ENCODE measurements around the gene TASP1. TPM values are rescaled to one million over a fixed set of nuclear protein-coding genes. Genes with fewer than 3 reads are reported as not detected.
A peak's percentile ranks its signal among the peaks of the same experiment; 100 is the strongest.

The TASP1 gene
- total RNA-seq, result 1 to 10 TPM; 6.9 to 9.7 (median 8.5) TPM
- polyA plus RNA-seq, result 2.7 TPM
- long read RNA-seq, donor 1, transcript TASP1-201 (14 exons, 2,352 nt), result major isoform, 7 of 13 reads
- long read RNA-seq, donor 1, partial matches to known transcripts, result 3 of 13 reads
- long read RNA-seq, donor 1, other reads (novel, unspliced or antisense), result 3 of 13 reads
- long read RNA-seq, donor 2, partial matches to known transcripts, result 0 of 1 reads
- long read RNA-seq, donor 2, other reads (novel, unspliced or antisense), result 0 of 1 reads
- long read RNA-seq, donor 3, transcript TASP1-201 (14 exons, 2,352 nt), result major isoform, 34 of 65 reads
- long read RNA-seq, donor 3, partial matches to known transcripts, result 17 of 65 reads
- long read RNA-seq, donor 3, other reads (novel, unspliced or antisense), result 14 of 65 reads
- long read RNA-seq, donor 4, transcript TASP1-201 (14 exons, 2,352 nt), result major isoform, 6 of 9 reads
- long read RNA-seq, donor 4, partial matches to known transcripts, result 2 of 9 reads
- long read RNA-seq, donor 4, other reads (novel, unspliced or antisense), result 1 of 9 reads

DNA sequence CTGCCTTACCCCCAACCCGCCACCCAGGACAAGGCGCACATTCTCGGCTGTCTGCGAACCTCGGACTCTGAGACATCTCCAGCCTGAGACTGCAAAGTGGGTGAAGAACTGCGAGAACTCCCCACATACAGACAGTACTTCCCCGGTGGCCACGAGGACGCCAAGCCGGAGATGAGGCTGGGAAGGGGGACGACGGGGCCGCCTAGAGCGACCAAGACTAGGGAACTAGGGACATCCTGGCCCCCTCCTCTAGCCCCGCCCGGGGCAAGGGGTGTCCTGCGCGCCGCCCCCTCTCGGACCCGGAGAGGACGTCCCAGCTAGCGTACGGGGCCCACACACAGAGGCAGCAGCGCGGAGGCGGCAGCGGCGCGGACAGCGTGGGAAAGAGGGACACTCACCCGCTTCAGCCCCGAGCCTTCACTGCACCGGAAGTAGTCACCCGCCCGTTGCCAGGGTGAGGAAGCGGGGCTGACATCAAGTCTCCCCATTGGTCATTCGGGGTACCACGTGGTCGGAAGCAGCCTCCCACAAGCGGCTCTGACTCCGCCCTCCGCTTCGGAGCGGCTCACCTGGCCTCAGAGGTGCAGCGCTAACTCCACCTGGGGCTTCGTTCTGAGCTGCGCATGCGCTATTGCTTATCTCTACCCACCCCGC is at the start of gene TASP1:
Gene TASP1 (minus strand): TSS at position 437 of the 654 bp plus-strand sequence. CDS start 8,854 bp downstream, outside the sequence.
- under 1% methylated on average over 50 of the region's 50 CpGs for WGBS
- no peaks in the 10 kb centered on the region for H3K9me3 ChIP-seq (ENCODE audit: control insufficient read depth, low read length)
- peak; percentile 96 to 98 (median 97) for DNase-seq
- ATAC-seq, result peak; percentile 100
- no peaks in the 10 kb centered on the region for H3K27me3 ChIP-seq (ENCODE audit: control insufficient read depth, insufficient read depth)
- peak within 1 kb of the TSS; percentile 22 for H3K27ac ChIP-seq (ENCODE audit: low read length)
- H3K4me3 ChIP-seq (ENCODE audit: low read length), result peak within 1 kb of the TSS; percentile 52
- intact Hi-C loops (cut with DNase I), result no loop called here
- no peaks in the 10 kb centered on the region for H3K4me1 ChIP-seq (ENCODE audit: control insufficient read depth, insufficient read depth, low read length)

- Histone ChIP-seq H3K4me3 (ENCODE audit: low read length) (no peak overlapping the region), H3K27me3 (ENCODE audit: control insufficient read depth, insufficient read depth) (no peaks in the 10 kb centered on the region), H3K4me1 (ENCODE audit: control insufficient read depth, insufficient read depth, low read length) (no peaks in the 10 kb centered on the region), H3K27ac (ENCODE audit: low read length) (no peak overlapping the region), H3K9me3 (ENCODE audit: control insufficient read depth, low read length) (no peaks in the 10 kb centered on the region)
- WGBS, result 65% methylated on average over 3 of the region's 3 CpGs
- intact Hi-C loops (cut with DNase I), result no loop called here
- ATAC-seq (no peak), DNase-seq (no peak)
Measured at GRCh38 chr20:13687815-13688214, 49.1 kb upstream of the TASP1 start.

GRCh38 chr20:13685623-13686022 is 46.9 kb upstream of the TASP1 start:
- WGBS, result 87% methylated on average over 2 of the region's 2 CpGs
- Histone ChIP-seq H3K27me3 (ENCODE audit: control insufficient read depth, insufficient read depth) (no peaks in the 10 kb centered on the region), H3K27ac (ENCODE audit: low read length) (no peak overlapping the region), H3K4me3 (ENCODE audit: low read length) (no peak overlapping the region), H3K4me1 (ENCODE audit: control insufficient read depth, insufficient read depth, low read length) (no peaks in the 10 kb centered on the region), H3K9me3 (ENCODE audit: control insufficient read depth, low read length) (no peaks in the 10 kb centered on the region)
- intact Hi-C loops (cut with DNase I), result no loop called here
- no peak for ATAC-seq
- DNase-seq, result no peak

DNA sequence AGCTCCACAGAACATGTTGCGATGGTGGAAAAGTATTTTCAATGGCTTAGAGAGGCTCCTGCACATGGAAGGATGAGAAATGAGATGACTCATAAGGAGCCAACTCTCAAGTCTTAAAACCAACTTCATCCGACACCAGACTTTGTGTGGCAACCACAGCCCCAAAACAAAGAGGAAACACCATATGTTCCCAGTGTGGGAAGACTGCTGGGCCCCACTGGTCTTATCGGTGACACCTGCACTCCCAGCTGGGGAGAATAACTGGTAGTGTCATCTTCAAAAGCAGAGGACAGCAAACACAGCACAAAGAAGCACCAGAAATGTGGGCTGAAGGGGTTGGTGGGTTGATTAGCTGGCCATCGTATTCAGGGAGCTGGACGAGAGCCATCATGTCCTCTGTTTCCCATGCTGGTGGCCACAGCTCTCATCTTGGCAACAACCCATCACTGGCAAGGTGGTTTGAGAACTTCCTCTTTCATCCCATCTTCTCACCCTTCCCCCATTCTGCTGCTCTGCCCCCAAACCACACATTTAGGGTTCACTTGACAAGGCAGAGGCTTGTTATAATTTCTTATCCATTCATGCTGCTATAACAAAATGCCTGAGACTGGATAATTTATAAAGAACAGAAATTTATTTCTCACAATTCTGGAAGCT is 46.0 kb upstream of the TASP1 start:
- Histone ChIP-seq H3K4me1 (ENCODE audit: control insufficient read depth, insufficient read depth, low read length) (no peaks in the 10 kb centered on the region), H3K4me3 (ENCODE audit: low read length) (no peak overlapping the region), H3K27ac (ENCODE audit: low read length) (no peak overlapping the region), H3K9me3 (ENCODE audit: control insufficient read depth, low read length) (no peaks in the 10 kb centered on the region), H3K27me3 (ENCODE audit: control insufficient read depth, insufficient read depth) (no peaks in the 10 kb centered on the region)
- 73% methylated on average over 5 of the region's 5 CpGs for WGBS
- DNase-seq (no peak), ATAC-seq (no peak)
- intact Hi-C loops (cut with DNase I), result no loop called here

DNA sequence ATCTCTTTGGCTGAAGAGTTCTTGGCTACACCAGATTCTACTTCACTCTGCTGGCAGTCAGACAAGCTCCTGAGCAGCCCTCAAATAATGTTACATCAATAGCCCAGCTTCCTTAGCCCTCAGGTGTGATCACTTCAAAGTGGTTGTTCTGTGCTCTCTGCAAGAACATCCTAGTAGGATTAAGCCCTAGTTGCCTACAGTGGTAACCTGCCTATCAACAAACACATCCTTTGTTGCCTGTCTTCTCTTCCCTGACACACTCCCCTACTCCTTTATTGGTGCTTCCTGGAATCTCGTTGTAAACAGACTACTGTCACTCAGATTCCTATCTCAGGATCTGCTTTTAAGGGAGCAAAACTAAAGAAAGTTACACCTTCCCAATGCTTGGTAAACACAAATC is 45.1 kb upstream of the TASP1 start:
- DNase-seq (no peak), ATAC-seq (no peak)
- intact Hi-C loops (cut with DNase I), result no loop called here
- Histone ChIP-seq H3K4me1 (ENCODE audit: control insufficient read depth, insufficient read depth, low read length) (no peaks in the 10 kb centered on the region), H3K9me3 (ENCODE audit: control insufficient read depth, low read length) (no peaks in the 10 kb centered on the region), H3K27ac (ENCODE audit: low read length) (no peak overlapping the region), H3K27me3 (ENCODE audit: control insufficient read depth, insufficient read depth) (no peaks in the 10 kb centered on the region), H3K4me3 (ENCODE audit: low read length) (no peak overlapping the region)
- WGBS, result 34% methylated on average over 1 of the region's 1 CpG

DNA sequence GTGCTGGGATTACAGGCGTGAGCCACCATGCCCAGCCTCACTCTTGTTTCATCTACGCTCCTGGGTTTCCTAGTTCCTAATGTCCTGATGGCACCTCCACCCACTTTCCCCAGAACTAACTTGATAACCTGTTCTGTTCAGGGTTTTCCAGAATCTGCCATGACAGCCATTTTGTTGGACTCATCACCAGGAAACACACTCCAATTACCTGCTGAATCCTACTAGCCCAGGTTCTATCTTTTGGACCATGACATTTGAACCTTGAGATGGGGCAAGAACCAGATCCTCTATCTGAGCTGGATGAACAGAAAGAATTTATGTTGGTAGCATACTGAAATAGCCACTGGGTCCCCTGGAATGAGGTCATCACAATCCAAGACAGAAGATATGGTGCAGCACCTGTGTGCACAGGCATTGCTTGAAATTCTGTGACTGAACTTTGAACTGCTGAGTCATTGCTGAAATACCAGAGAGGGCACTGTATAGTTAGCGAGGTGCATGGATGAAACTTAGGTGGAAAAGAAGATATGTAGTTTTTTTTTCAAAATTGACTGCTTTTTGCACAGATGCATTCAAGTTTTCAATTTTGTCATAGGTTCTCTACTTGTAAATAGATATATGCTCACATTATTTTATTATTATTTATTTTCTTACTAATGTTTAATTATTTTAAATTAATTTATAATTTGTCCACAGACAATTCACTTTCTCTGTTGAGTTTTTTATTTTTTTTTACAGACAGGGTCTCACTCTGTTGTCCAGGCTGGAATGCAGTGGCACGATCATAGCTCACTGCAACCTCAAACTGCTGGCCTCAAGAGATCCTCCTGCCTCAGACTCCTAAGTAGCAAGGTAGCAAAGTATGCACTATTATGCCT is 42.8 kb upstream of the TASP1 start:
- intact Hi-C loops (cut with DNase I), result no loop called here
- Histone ChIP-seq H3K4me3 (ENCODE audit: low read length) (no peak overlapping the region), H3K27ac (ENCODE audit: low read length) (no peak overlapping the region), H3K9me3 (ENCODE audit: control insufficient read depth, low read length) (no peaks in the 10 kb centered on the region), H3K4me1 (ENCODE audit: control insufficient read depth, insufficient read depth, low read length) (no peaks in the 10 kb centered on the region), H3K27me3 (ENCODE audit: control insufficient read depth, insufficient read depth) (no peaks in the 10 kb centered on the region)
- no peak for DNase-seq
- ATAC-seq, result no peak
- WGBS, result 91% methylated on average over 4 of the region's 4 CpGs

- intact Hi-C loops (cut with DNase I), result no loop called here
- DNase-seq (no peak), ATAC-seq (no peak)
- Histone ChIP-seq H3K4me3 (ENCODE audit: low read length) (no peak overlapping the region), H3K4me1 (ENCODE audit: control insufficient read depth, insufficient read depth, low read length) (no peaks in the 10 kb centered on the region), H3K9me3 (ENCODE audit: control insufficient read depth, low read length) (no peaks in the 10 kb centered on the region), H3K27me3 (ENCODE audit: control insufficient read depth, insufficient read depth) (no peaks in the 10 kb centered on the region), H3K27ac (ENCODE audit: low read length) (no peak overlapping the region)
- 78% methylated on average over 1 of the region's 1 CpG for WGBS
Measured at GRCh38 chr20:13678944-13679343, 40.2 kb upstream of the TASP1 start.

GRCh38 chr20:13677241-13677640 is 38.5 kb upstream of the TASP1 start:
- no peaks in the 10 kb centered on the region for H3K4me1 ChIP-seq (ENCODE audit: control insufficient read depth, insufficient read depth, low read length)
- no peaks in the 10 kb centered on the region for H3K27me3 ChIP-seq (ENCODE audit: control insufficient read depth, insufficient read depth)
- DNase-seq (no peak), ATAC-seq (no peak)
- intact Hi-C loops (cut with DNase I), result no loop called here
- H3K4me3 ChIP-seq (ENCODE audit: low read length), result no peak overlapping the region
- H3K27ac ChIP-seq (ENCODE audit: low read length), result no peak overlapping the region
- 61% methylated on average over 4 of the region's 4 CpGs for WGBS
- no peaks in the 10 kb centered on the region for H3K9me3 ChIP-seq (ENCODE audit: control insufficient read depth, low read length)

DNA sequence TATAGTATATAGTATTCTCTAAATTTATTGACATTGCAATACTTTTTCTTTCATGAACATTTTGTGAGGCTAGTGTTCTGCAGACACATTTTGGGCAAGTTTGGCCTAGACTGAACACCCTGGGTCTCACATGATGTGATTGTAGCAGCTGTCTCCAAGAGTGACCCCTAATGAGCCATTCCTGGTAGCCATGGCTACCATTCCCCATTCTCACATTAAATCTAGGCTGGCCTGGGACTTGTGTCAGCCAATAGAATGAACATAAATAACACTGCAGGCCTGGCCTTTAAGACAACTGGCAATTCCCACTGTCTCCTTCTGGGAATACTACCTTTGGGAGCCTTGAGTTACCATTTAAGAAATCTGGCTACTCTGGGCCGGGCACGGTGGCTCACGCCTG is 38.0 kb upstream of the TASP1 start:
- Histone ChIP-seq H3K4me1 (ENCODE audit: control insufficient read depth, insufficient read depth, low read length) (no peaks in the 10 kb centered on the region), H3K4me3 (ENCODE audit: low read length) (no peak overlapping the region), H3K27ac (ENCODE audit: low read length) (no peak overlapping the region), H3K9me3 (ENCODE audit: control insufficient read depth, low read length) (no peaks in the 10 kb centered on the region), H3K27me3 (ENCODE audit: control insufficient read depth, insufficient read depth) (no peaks in the 10 kb centered on the region)
- no peak for ATAC-seq
- intact Hi-C loops (cut with DNase I), result no loop called here
- DNase-seq, result no peak
- WGBS, result 94% methylated on average over 3 of the region's 3 CpGs

DNA sequence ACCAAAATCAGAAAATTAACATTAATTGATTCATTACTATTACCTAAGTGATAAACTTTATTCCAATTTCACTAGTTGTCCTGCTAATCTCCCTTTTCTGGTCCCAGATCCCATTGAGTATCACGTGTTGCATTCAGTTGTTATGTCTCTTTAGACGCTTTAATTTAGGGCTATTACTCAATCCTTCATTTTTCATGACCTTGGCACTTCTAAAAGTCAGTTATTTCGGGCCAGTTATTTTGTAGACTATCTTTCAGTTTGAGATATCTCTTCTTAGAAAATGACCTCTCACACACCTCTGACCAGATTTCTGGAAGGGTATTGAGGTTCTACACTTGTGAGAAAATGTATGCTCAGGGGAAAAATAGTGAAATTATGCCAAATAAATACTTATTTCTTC is 34.0 kb upstream of the TASP1 start:
- Histone ChIP-seq H3K27me3 (ENCODE audit: control insufficient read depth, insufficient read depth) (no peaks in the 10 kb centered on the region), H3K4me1 (ENCODE audit: control insufficient read depth, insufficient read depth, low read length) (no peaks in the 10 kb centered on the region), H3K9me3 (ENCODE audit: control insufficient read depth, low read length) (no peaks in the 10 kb centered on the region), H3K4me3 (ENCODE audit: low read length) (no peak overlapping the region), H3K27ac (ENCODE audit: low read length) (no peak overlapping the region)
- intact Hi-C loops (cut with DNase I), result no loop called here
- 44% methylated on average over 3 of the region's 3 CpGs for WGBS
- DNase-seq (no peak), ATAC-seq (peak in 1 of 2 donors; percentile 79)
